Measurements from ENCODE around the gene GABPB1.
"Not testable (repeated sequence)": the region's sequence is repeated elsewhere in the genome, so short reads cannot be mapped to it uniquely, and the experiment has no call there.

The GABPB1 gene

GRCh38 chr15:50380089-50380488, 25.1 kb upstream of the GABPB1 start:
- WGBS (ENCODE audit: extremely low coverage, insufficient coverage, low lambda C conversion rate) = no CpG with 5 or more reads among the region's 1 CpG
- H3K9ac ChIP-seq (ENCODE audit: low read length) = no peak overlapping the region
- no peaks in the 10 kb centered on the region for H3K79me1 ChIP-seq (ENCODE audit: low read length)

GRCh38 chr15:50379413-50379812, 24.4 kb upstream of the GABPB1 start:
- not testable (repeated sequence) for H2BK5ac ChIP-seq (ENCODE audit: low read length); H3K18ac ChIP-seq (ENCODE audit: low read length); H3K27me3 ChIP-seq (ENCODE audit: insufficient read depth, low read length, poor library complexity); H2AK5ac ChIP-seq (ENCODE audit: low read length); H4K8ac ChIP-seq (ENCODE audit: low read depth, low read length); H4K5ac ChIP-seq (ENCODE audit: low read length); H3K36me3 ChIP-seq (ENCODE audit: control insufficient read depth, insufficient read depth, low read length); H2BK120ac ChIP-seq (ENCODE audit: low read depth, low read length); H3K79me1 ChIP-seq (ENCODE audit: low read length); H3K4me3 ChIP-seq (ENCODE audit: low read length); H2BK15ac ChIP-seq (replicated peaks; ENCODE audit: low read depth); H3K23ac ChIP-seq (ENCODE audit: low read length); H3K9ac ChIP-seq (ENCODE audit: low read length); H3K4ac ChIP-seq (ENCODE audit: low read depth, low read length); H3K79me2 ChIP-seq (ENCODE audit: control insufficient read depth, insufficient read depth, low read length); H3K56ac ChIP-seq (ENCODE audit: low read length); H3K4me2 ChIP-seq (ENCODE audit: low read length); H3K27ac ChIP-seq (ENCODE audit: low read depth, low read length); DNase-seq; H3K4me1 ChIP-seq (ENCODE audit: control insufficient read depth, low read depth, low read length)
- WGBS (ENCODE audit: extremely low coverage, insufficient coverage, low lambda C conversion rate) = no CpG with 5 or more reads among the region's 7 CpGs

More at GRCh38 chr15:50380089-50380488, 25.1 kb upstream of the GABPB1 start:
- Histone ChIP-seq H3K27me3 (ENCODE audit: insufficient read depth, low read length, poor library complexity) (no peaks in the 10 kb centered on the region), H3K79me2 (ENCODE audit: control insufficient read depth, insufficient read depth, low read length) (no peaks in the 10 kb centered on the region), H2BK15ac (replicated peaks; ENCODE audit: low read depth) (no peak overlapping the region), H3K4me3 (ENCODE audit: low read length) (no peak overlapping the region), H2AK5ac (ENCODE audit: low read length) (no peak overlapping the region), H3K27ac (ENCODE audit: low read depth, low read length) (no peak overlapping the region), H3K4me1 (ENCODE audit: control insufficient read depth, low read depth, low read length) (no peaks in the 10 kb centered on the region), H2BK120ac (ENCODE audit: low read depth, low read length) (no peak overlapping the region), H3K56ac (ENCODE audit: low read length) (no peak overlapping the region), H4K5ac (ENCODE audit: low read length) (no peak overlapping the region), H3K23ac (ENCODE audit: low read length) (no peak overlapping the region), H3K36me3 (ENCODE audit: control insufficient read depth, insufficient read depth, low read length) (no peaks in the 10 kb centered on the region), H3K18ac (ENCODE audit: low read length) (no peak overlapping the region), H4K8ac (ENCODE audit: low read depth, low read length) (no peak overlapping the region), H2BK5ac (ENCODE audit: low read length) (no peak overlapping the region), H3K4me2 (ENCODE audit: low read length) (no peak overlapping the region), H3K4ac (ENCODE audit: low read depth, low read length) (no peak overlapping the region)
- no peak for DNase-seq

GRCh38 chr15:50378776-50379175, 23.8 kb upstream of the GABPB1 start:
- Histone ChIP-seq H2AK5ac (ENCODE audit: low read length) (no peak overlapping the region), H3K23ac (ENCODE audit: low read length) (no peak overlapping the region), H2BK5ac (ENCODE audit: low read length) (no peak overlapping the region), H3K4me2 (ENCODE audit: low read length) (no peak overlapping the region), H3K27ac (ENCODE audit: low read depth, low read length) (no peak overlapping the region), H4K5ac (ENCODE audit: low read length) (no peak overlapping the region), H3K79me2 (ENCODE audit: control insufficient read depth, insufficient read depth, low read length) (no peaks in the 10 kb centered on the region), H3K56ac (ENCODE audit: low read length) (no peak overlapping the region), H3K4ac (ENCODE audit: low read depth, low read length) (no peak overlapping the region), H3K4me3 (ENCODE audit: low read length) (no peak overlapping the region), H3K9ac (ENCODE audit: low read length) (no peak overlapping the region), H3K79me1 (ENCODE audit: low read length) (no peaks in the 10 kb centered on the region), H2BK120ac (ENCODE audit: low read depth, low read length) (no peak overlapping the region), H4K8ac (ENCODE audit: low read depth, low read length) (no peak overlapping the region), H2BK15ac (replicated peaks; ENCODE audit: low read depth) (no peak overlapping the region), H3K18ac (ENCODE audit: low read length) (no peak overlapping the region), H3K36me3 (ENCODE audit: control insufficient read depth, insufficient read depth, low read length) (no peaks in the 10 kb centered on the region), H3K27me3 (ENCODE audit: insufficient read depth, low read length, poor library complexity) (no peaks in the 10 kb centered on the region), H3K4me1 (ENCODE audit: control insufficient read depth, low read depth, low read length) (no peaks in the 10 kb centered on the region)
- no peak for DNase-seq
- WGBS (ENCODE audit: extremely low coverage, insufficient coverage, low lambda C conversion rate) = no CpG with 5 or more reads among the region's 1 CpG

- H3K79me1 ChIP-seq (ENCODE audit: low read length) = no peaks in the 10 kb centered on the region
- H3K18ac ChIP-seq (ENCODE audit: low read length) = no peak overlapping the region
- WGBS (ENCODE audit: extremely low coverage, insufficient coverage, low lambda C conversion rate) = no CpG with 5 or more reads among the region's 3 CpGs
- H2BK120ac ChIP-seq (ENCODE audit: low read depth, low read length) = no peak overlapping the region
- H3K27ac ChIP-seq (ENCODE audit: low read depth, low read length) = no peak overlapping the region
- H3K79me2 ChIP-seq (ENCODE audit: control insufficient read depth, insufficient read depth, low read length) = no peaks in the 10 kb centered on the region
- H2AK5ac ChIP-seq (ENCODE audit: low read length) = no peak overlapping the region
- H3K9ac ChIP-seq (ENCODE audit: low read length) = no peak overlapping the region
- no peaks in the 10 kb centered on the region for H3K4me1 ChIP-seq (ENCODE audit: control insufficient read depth, low read depth, low read length)
- H3K27me3 ChIP-seq (ENCODE audit: insufficient read depth, low read length, poor library complexity) = no peaks in the 10 kb centered on the region
- H2BK15ac ChIP-seq (replicated peaks; ENCODE audit: low read depth) = no peak overlapping the region
- DNase-seq = no peak
- H4K5ac ChIP-seq (ENCODE audit: low read length) = no peak overlapping the region
- no peak overlapping the region for H3K4me2 ChIP-seq (ENCODE audit: low read length)
- no peak overlapping the region for H2BK5ac ChIP-seq (ENCODE audit: low read length)
- H3K4me3 ChIP-seq (ENCODE audit: low read length) = no peak overlapping the region
- no peak overlapping the region for H4K8ac ChIP-seq (ENCODE audit: low read depth, low read length)
- no peak overlapping the region for H3K56ac ChIP-seq (ENCODE audit: low read length)
- no peak overlapping the region for H3K4ac ChIP-seq (ENCODE audit: low read depth, low read length)
- H3K23ac ChIP-seq (ENCODE audit: low read length) = no peak overlapping the region
- H3K36me3 ChIP-seq (ENCODE audit: control insufficient read depth, insufficient read depth, low read length) = no peaks in the 10 kb centered on the region
Observed at GRCh38 chr15:50377867-50378751, 23.1 kb upstream of the GABPB1 start.

DNA sequence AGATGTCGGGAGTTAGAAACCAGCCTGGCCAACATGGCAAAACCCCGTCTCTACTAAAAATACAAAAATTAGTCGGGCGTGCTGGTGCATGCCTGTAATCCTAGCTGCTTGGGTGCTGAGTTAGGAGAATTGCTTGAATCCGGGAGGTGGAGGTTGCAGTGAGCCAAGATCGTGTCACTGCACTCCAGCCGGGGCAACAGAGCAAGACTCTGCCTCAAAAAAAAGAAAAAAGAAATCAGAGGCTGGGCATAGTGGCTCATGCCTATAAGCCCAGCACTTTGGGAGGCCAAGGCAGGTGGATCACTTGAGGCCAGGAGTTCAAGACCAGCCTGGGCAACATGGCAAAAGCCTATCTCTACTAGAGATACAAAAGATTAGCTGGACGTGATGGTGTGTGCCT, 14.6 kb upstream of the GABPB1 start:
- H3K79me2 ChIP-seq (ENCODE audit: control insufficient read depth, insufficient read depth, low read length); H2BK5ac ChIP-seq (ENCODE audit: low read length); H3K4me2 ChIP-seq (ENCODE audit: low read length); H2BK15ac ChIP-seq (replicated peaks; ENCODE audit: low read depth); H3K4me1 ChIP-seq (ENCODE audit: control insufficient read depth, low read depth, low read length); H3K36me3 ChIP-seq (ENCODE audit: control insufficient read depth, insufficient read depth, low read length); H2AK5ac ChIP-seq (ENCODE audit: low read length); H3K4ac ChIP-seq (ENCODE audit: low read depth, low read length); H3K27ac ChIP-seq (ENCODE audit: low read depth, low read length); H3K4me3 ChIP-seq (ENCODE audit: low read length); H3K23ac ChIP-seq (ENCODE audit: low read length); H3K56ac ChIP-seq (ENCODE audit: low read length); H4K5ac ChIP-seq (ENCODE audit: low read length); H2BK120ac ChIP-seq (ENCODE audit: low read depth, low read length); DNase-seq; H3K79me1 ChIP-seq (ENCODE audit: low read length); H3K27me3 ChIP-seq (ENCODE audit: insufficient read depth, low read length, poor library complexity); H3K9ac ChIP-seq (ENCODE audit: low read length); H3K18ac ChIP-seq (ENCODE audit: low read length); H4K8ac ChIP-seq (ENCODE audit: low read depth, low read length): not testable (repeated sequence)
- WGBS (ENCODE audit: extremely low coverage, insufficient coverage, low lambda C conversion rate) = no CpG with 5 or more reads among the region's 8 CpGs

DNA sequence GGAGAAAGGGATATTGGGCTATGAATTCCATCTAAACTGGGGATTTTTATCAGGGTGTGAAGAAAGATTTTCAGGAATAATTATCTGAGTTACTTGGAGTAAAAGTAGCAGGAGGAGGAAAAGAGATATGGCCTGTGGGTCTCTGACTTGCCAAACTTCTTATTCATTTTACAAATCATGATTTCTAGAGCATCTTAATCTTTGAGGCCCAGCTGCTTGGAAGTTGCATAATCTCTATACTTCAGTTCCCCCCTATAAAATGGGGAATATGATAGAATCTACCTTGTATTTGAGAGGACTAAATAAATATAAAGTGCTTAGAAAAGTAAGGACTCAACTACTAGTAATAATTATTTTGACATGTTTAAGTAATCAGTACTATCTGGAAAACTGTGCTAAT, 11.0 kb upstream of the GABPB1 start:
- H3K4me3 ChIP-seq (ENCODE audit: low read length) = no peak overlapping the region
- no peak overlapping the region for H3K18ac ChIP-seq (ENCODE audit: low read length)
- peaks cover 2% of the 10 kb centered on the region for H3K79me1 ChIP-seq (ENCODE audit: low read length)
- H3K4me2 ChIP-seq (ENCODE audit: low read length) = no peak overlapping the region
- no peak overlapping the region for H3K23ac ChIP-seq (ENCODE audit: low read length)
- H3K9ac ChIP-seq (ENCODE audit: low read length) = no peak overlapping the region
- H3K36me3 ChIP-seq (ENCODE audit: control insufficient read depth, insufficient read depth, low read length) = peaks cover 5% of the 10 kb centered on the region
- no peak for DNase-seq
- H3K27ac ChIP-seq (ENCODE audit: low read depth, low read length) = no peak overlapping the region
- no peaks in the 10 kb centered on the region for H3K4me1 ChIP-seq (ENCODE audit: control insufficient read depth, low read depth, low read length)
- no peak overlapping the region for H3K4ac ChIP-seq (ENCODE audit: low read depth, low read length)
- no peak overlapping the region for H2AK5ac ChIP-seq (ENCODE audit: low read length)
- no peak overlapping the region for H4K5ac ChIP-seq (ENCODE audit: low read length)
- no peak overlapping the region for H2BK5ac ChIP-seq (ENCODE audit: low read length)
- no peaks in the 10 kb centered on the region for H3K27me3 ChIP-seq (ENCODE audit: insufficient read depth, low read length, poor library complexity)
- H3K56ac ChIP-seq (ENCODE audit: low read length) = no peak overlapping the region
- H2BK15ac ChIP-seq (replicated peaks; ENCODE audit: low read depth) = no peak overlapping the region
- H2BK120ac ChIP-seq (ENCODE audit: low read depth, low read length) = no peak overlapping the region
- H4K8ac ChIP-seq (ENCODE audit: low read depth, low read length) = no peak overlapping the region
- peaks cover 2% of the 10 kb centered on the region for H3K79me2 ChIP-seq (ENCODE audit: control insufficient read depth, insufficient read depth, low read length)

Data from mesendoderm (in vitro differentiated cells).